Measurements from ENCODE around the gene ITCH.
"Not testable (repeated sequence)": the region's sequence is repeated elsewhere in the genome, so short reads cannot be mapped to it uniquely, and the experiment has no call there.

ITCH gene

GRCh38 chr20:34343458-34344211 is 19.4 kb upstream of the ITCH start:
- no peak for DNase-seq (ENCODE audit: low spot score)

GRCh38 chr20:34344238-34344637 is 18.8 kb upstream of the ITCH start:
- no peak for DNase-seq (ENCODE audit: low spot score)

GRCh38 chr20:34345402-34345736 is 17.7 kb upstream of the ITCH start:
- DNase-seq (ENCODE audit: low spot score): no peak

DNA sequence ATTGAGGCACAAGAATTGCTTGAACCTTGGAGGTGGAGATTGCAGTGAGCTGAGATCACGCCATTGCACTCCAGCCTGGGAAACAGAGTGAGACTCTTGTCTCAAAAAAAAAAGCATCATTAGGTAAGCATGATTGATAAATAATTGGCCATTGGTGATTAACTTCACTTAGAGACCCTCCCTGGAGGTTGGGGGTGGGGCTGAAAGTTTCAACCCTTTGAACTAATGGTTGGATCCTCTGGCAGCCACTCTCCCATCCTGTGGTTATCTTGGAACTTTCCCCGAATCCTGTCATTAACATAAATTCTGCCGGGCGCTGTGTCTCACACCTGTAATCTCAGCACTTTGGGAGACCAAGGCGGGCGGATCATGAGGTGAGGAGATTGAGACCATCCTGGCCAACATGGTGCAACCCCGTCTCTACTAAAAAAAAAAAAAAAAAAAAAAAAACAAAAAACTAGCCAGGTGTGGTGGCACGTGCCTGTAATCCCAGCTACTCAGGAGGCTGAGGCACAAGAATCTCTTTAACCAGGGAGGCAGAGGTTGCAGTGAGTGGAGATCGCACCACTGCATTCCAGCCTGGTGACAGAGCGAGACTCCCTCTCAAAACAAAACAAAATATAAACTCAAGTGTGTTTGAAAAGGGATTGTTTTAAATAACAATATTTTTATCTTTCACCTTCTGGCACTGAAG is 17.1 kb upstream of the ITCH start:
- not testable (repeated sequence) for DNase-seq (ENCODE audit: low spot score)

DNA sequence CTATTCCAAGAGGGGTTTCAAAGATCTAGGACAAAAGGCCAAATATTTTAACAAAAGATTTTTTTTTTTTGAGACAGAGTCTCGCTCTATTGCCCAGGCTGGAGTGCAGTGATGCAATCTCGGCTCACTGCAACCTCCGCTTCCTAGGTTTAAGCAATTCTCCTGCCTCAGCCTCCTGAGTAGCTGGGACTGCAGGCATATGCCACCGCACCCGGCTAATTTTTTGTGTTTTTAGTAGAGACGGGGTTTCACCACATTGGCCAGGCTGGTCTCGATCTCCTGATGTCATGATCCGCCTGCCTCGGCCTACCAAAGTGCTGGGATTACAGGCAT is 16.6 kb upstream of the ITCH start:
- not testable (repeated sequence) for DNase-seq (ENCODE audit: low spot score)

DNA sequence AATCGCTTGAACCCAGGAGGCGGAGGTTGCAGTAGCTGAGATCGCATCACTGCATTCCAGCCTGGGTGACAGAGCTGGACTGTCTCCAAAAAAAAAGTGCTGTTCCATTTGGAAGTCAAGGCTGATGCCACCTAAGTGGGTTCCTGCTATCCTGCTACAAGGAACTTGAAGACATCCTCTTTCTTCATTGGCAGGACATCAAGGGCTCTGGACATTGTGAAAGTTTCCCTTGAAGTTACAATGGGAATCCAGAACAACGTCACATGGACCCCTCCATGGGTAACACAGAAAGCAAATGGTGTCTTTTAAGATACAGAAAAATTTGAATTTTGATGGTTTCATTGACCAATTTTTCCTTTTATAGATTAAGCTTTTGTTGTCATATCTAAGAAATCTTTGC is 15.5 kb upstream of the ITCH start:
- no peak for DNase-seq (ENCODE audit: low spot score)

DNA sequence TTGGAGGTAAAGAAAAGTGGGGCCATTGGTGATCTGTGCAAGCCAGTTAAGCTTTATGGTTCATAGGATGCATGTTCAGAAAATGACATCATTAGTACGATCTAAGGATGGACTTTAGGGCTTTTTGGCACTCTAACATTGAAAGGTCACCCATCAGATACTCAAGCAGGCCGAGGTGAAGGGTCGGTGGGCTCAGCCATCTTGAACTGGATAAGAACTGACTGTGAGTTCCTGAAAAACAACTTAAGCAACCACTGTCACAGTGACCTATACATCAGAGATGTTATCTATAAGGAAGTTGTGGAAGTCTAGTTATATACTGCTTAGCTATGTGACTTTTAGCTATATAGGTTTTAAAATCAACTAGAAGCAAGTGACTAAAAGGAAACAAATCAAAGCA is 13.0 kb upstream of the ITCH start:
- no peak for DNase-seq (ENCODE audit: low spot score)

- DNase-seq (ENCODE audit: low spot score): not testable (repeated sequence)
These were observed 9.6 kb upstream of the ITCH start for GRCh38 chr20:34353467-34353866.

DNA sequence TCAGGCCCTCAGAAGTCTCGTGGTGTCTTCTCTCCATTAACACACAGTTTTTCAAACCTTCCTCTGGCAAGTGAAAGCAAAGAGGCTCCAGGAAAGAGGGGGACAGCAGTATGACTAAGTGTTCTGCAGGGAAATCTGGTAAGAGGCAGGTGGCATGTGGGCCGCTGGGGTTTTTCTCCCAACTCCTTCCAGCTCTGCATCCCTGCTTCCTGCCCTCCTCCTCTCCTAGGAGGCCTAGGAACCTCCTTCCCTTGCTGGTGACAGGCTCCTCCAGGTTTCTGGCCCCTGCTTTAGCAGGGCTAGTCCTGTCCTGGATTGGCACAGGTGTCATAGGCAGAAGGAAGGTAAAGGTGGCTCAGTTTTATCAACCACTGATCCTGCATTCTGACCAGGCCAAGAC is 7.6 kb upstream of the ITCH start:
- no peak for DNase-seq (ENCODE audit: low spot score)

GRCh38 chr20:34359729-34360128 is 3.3 kb upstream of the ITCH start:
- DNase-seq (ENCODE audit: low spot score): not testable (repeated sequence)

- DNase-seq (ENCODE audit: low spot score): no peak
These were observed 491 bp upstream of the ITCH start for GRCh38 chr20:34362502-34363061.

DNA sequence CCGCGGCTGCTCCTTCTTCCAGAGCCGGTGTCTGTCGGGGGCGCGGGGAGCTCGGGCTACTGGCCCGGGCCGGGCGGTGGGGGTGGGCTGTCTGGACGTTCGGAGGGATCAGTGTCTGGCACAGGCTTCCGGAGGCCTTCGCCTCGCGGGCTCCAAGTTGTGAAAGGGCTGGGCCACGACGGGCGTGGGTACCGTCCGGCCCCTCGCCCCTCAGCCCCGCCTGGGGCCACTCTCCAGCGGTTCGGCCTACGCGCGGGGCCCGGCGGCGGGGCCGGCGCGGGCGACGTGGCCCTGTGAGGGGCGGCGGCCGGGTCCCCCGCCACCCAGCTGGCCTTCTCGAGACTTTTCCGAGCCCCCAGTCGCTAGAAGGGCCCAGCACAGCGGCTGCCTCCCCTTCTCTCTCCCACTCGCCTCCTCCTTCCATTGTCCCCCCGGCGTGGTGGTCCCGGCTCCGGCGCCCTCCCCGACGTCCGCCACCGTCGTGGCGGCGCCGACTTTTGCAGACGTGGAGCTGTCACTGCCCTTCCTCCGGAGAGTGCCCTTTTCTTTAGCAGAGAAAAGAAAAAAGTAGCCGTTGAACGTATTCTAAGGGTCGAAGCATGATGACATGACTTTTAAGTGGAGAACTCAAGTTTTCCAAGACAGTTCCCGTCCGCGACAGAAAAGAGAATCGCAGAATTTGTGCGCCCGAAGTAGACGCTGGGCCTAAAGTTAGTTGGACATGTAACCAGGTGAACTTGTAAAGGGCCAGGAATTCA is 571 bp downstream of the ITCH start:
- DNase-seq (ENCODE audit: low spot score): no peak

DNA sequence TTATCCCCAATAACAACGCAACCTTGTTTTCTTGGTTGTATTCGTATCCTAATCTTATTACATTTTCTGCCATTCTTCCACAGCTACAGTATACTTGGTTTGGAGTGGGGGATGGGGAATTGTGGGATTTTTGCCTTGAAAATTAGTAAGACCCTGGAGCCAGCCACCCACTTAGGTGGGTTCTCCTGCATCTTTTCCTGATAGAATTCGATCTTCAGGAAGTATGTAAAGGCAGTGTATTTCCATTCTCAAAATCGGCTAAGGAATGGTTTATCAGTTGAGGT is 1.1 kb downstream of the ITCH start:
- DNase-seq (ENCODE audit: low spot score): no peak

GRCh38 chr20:34365765-34366213 is 2.7 kb downstream of the ITCH start:
- no peak for DNase-seq (ENCODE audit: low spot score)

DNA sequence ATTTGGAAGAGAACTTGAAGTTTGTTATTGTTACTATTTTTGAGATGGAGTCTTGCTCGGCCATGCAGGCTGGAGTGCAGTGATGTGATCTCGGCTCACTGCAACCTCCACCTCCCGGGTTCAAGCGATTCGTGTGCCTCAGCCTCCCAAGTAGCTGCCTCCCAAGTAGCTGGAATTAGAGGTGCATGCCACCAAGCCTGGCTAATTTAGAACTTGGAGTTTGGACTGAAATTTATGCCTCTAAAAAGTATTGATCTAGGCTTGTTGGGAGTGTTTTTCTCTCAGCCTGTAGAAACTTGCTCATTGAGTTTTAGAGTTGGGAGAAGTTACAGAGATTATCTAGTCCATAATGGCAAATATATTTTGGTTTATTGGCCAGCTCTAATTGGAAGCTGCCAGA is 4.1 kb downstream of the ITCH start:
- DNase-seq (ENCODE audit: low spot score): no peak

GRCh38 chr20:34367911-34368310 is 4.8 kb downstream of the ITCH start:
- DNase-seq (ENCODE audit: low spot score): not testable (repeated sequence)

GRCh38 chr20:34368547-34368946 is 5.5 kb downstream of the ITCH start:
- no peak for DNase-seq (ENCODE audit: low spot score)

GRCh38 chr20:34369265-34369664 is 6.2 kb downstream of the ITCH start:
- DNase-seq (ENCODE audit: low spot score): no peak

DNA sequence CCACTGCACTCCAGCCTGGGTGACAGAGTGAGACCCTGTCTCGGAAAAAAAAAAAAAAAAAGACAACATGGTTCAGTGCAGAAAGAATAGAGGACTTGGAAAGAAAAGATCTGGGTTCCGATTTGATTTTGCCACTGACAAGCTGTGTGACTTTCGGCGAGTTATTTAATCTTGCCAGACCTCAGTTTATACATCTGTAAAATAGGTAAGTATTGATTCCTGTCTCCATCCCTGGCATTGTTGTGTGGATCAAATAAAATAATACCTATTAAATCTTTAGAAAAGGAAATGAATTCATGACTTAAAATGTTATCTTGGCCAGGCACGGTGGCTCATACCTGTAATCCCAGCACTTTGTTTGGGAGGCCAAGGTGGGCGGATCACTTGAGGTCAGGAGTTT is 7.0 kb downstream of the ITCH start:
- DNase-seq (ENCODE audit: low spot score): no peak

DNA sequence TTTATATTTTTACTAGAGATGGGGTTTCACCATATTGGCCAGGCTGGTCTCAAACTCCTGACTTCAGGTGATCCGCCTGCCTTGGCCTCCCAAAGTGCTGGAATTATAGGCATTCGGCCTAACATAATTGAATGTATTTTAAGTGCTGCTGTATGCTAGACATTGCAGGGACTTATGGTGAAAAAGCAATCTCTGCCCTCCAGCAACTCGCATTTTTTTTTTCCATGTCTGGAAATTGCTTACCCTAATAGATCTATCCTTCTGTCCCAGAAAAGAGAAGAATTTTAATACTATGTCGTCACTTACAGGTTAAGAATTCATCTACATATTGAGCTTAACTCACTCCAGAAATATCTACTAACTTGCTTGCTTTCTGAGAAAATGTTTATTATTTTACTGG is 10.4 kb downstream of the ITCH start:
- DNase-seq (ENCODE audit: low spot score): no peak

DNA sequence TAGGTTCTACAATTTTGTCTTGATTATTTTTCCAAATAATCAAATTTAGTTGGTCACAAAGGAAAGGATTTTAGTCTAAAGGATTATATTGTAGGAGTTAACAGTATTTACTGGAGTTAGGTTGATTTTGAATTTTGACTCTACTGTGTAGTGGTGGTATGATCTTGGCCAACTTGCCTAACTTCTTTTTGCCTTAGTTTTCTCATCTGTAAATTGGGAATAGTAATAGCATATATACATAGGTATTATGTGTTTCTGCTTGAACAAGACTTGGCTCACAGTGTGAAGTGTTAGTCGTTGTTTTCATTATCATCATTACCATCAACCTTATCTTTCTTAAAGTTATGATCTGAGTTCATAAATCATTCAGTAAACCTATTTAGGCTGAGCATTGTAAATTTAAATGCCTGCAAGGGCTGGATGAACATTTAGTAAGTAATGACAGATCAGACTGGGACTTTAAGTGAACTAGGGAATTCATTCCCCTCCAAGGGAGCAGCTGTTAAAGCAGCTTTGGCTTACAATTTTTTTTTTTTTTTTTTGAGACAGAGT is 11.2 kb downstream of the ITCH start:
- no peak for DNase-seq (ENCODE audit: low spot score)

- no peak for DNase-seq (ENCODE audit: low spot score)
These were observed 12.9 kb downstream of the ITCH start for GRCh38 chr20:34375977-34376430.
